Upper lobe of left lung (tissue), 4 donors: ENCODE data around the gene PCDH1.

Experiments used
- CTCF ChIP-seq, 6 experiments: fragments of 450-650 bp in 4 of 6; fragments of 200-600 bp in 2 of 6; sonication (generic) in 2 of 6; IDR thresholded peaks; one replicate each; pipeline ENCODE4 v1.5.1; 2016 to 2019; ENCODE audit warnings: antibody characterized with exemption in 6 of 6
- POLR2A ChIP-seq, 4 donors: fragments of 450-650 bp; IDR thresholded peaks; one replicate each; pipeline ENCODE4 v1.5.1; 2016 to 2017; ENCODE audit warnings: antibody characterized with exemption in 4 of 4, mild to moderate bottlenecking in 2 of 4
- POLR2AphosphoS5 ChIP-seq, 2 donors: sonication (generic); formaldehyde crosslinking; IDR thresholded peaks; one replicate each; pipeline ENCODE4 v1.5.1; 2017; ENCODE audit warnings: antibody characterized with exemption in 2 of 2

- TF ChIP-seq POLR2A (IDR thresholded peaks at IDR 0.05) = no peak
- no peak for TF ChIP-seq CTCF (IDR thresholded peaks at IDR 0.05)
- TF ChIP-seq POLR2AphosphoS5 (IDR thresholded peaks at IDR 0.05) = no peak
Observed at GRCh38 chr5:141876628-141877355, 1.4 kb downstream of the PCDH1 start.
